ENCODE results near the gene DCLK1. TPM values are rescaled to one million over a fixed set of nuclear protein-coding genes. Genes with fewer than 3 reads are reported as not detected.
A peak's percentile ranks its signal among the peaks of the same experiment; 100 is the strongest.

Gene DCLK1
- total RNA-seq, 4 donors from 2014 or later: 3.8 to 10.0 (median 8.2) TPM

GRCh38 chr13:36166046-36166445 is 34.9 kb upstream of the DCLK1 start:
- TF ChIP-seq POLR2A (IDR thresholded peaks at IDR 0.05) (no peak), CTCF (IDR thresholded peaks at IDR 0.05 in 4 of 5, conservative IDR thresholded peaks at IDR 0.05 in 1 of 5) (no peak)
- intact Hi-C loops (cut with DNase I; ENCODE audit: low total_unique reads) (no loop called here), in situ Hi-C loops (cut with MboI; ENCODE audit: low sequenced_read_pairs in 4 of 4) (no loop called here)
- Histone ChIP-seq H3K36me3 (no peaks in the 10 kb centered on the region), H3K27me3 (no peaks in the 10 kb centered on the region), H3K4me1 (peaks cover 0 to 9% of the 10 kb centered on the region in 2 donors), H3K9me3 (no peaks in the 10 kb centered on the region), H3K4me3 (no peak overlapping the region), H3K27ac (no peak overlapping the region)
- DNase-seq (no peak), ATAC-seq (no peak)

- DNase-seq: peak; percentile 64 to 75
- Histone ChIP-seq H3K27ac (no peak overlapping the region), H3K4me1 (peaks cover 0 to 9% of the 10 kb centered on the region in 2 donors), H3K9me3 (no peaks in the 10 kb centered on the region), H3K27me3 (no peaks in the 10 kb centered on the region), H3K4me3 (no peak overlapping the region), H3K36me3 (no peaks in the 10 kb centered on the region)
- TF ChIP-seq CTCF (IDR thresholded peaks at IDR 0.05 in 4 of 5, conservative IDR thresholded peaks at IDR 0.05 in 1 of 5) (no peak), POLR2A (IDR thresholded peaks at IDR 0.05) (no peak)
- intact Hi-C loops (cut with DNase I; ENCODE audit: low total_unique reads) (no loop called here), in situ Hi-C loops (cut with MboI; ENCODE audit: low sequenced_read_pairs in 4 of 4) (no loop called here)
- peak; percentile 91 to 94 for ATAC-seq
Observed at GRCh38 chr13:36163809-36164308, 32.7 kb upstream of the DCLK1 start.

GRCh38 chr13:36163286-36163685 is 32.1 kb upstream of the DCLK1 start:
- Histone ChIP-seq H3K27me3 (no peaks in the 10 kb centered on the region), H3K36me3 (no peaks in the 10 kb centered on the region), H3K9me3 (no peaks in the 10 kb centered on the region), H3K4me3 (no peak overlapping the region), H3K4me1 (peaks cover 0 to 9% of the 10 kb centered on the region in 2 donors), H3K27ac (no peak overlapping the region)
- no peak for DNase-seq
- TF ChIP-seq POLR2A (IDR thresholded peaks at IDR 0.05) (no peak), CTCF (IDR thresholded peaks at IDR 0.05 in 4 of 5, conservative IDR thresholded peaks at IDR 0.05 in 1 of 5) (no peak)
- no peak for ATAC-seq
- intact Hi-C loops (cut with DNase I; ENCODE audit: low total_unique reads): no loop called here
- in situ Hi-C loops (cut with MboI; ENCODE audit: low sequenced_read_pairs in 4 of 4): no loop called here

- ATAC-seq: no peak
- DNase-seq: no peak
- no peaks in the 10 kb centered on the region for H3K36me3 ChIP-seq
- TF ChIP-seq POLR2A (IDR thresholded peaks at IDR 0.05) (no peak), CTCF (IDR thresholded peaks at IDR 0.05 in 4 of 5, conservative IDR thresholded peaks at IDR 0.05 in 1 of 5) (no peak)
- H3K27me3 ChIP-seq: no peaks in the 10 kb centered on the region
- in situ Hi-C loops (cut with MboI; ENCODE audit: low sequenced_read_pairs in 4 of 4): no loop called here
- H3K4me1 ChIP-seq: peaks cover 0 to 9% of the 10 kb centered on the region in 2 donors
- H3K9me3 ChIP-seq: no peaks in the 10 kb centered on the region
- intact Hi-C loops (cut with DNase I; ENCODE audit: low total_unique reads): no loop called here
- H3K4me3 ChIP-seq: no peak overlapping the region
- H3K27ac ChIP-seq: no peak overlapping the region
Observed at GRCh38 chr13:36160297-36160696, 29.1 kb upstream of the DCLK1 start.

- Histone ChIP-seq H3K4me1 (peaks cover 5 to 6% of the 10 kb centered on the region in 2 donors), H3K9me3 (no peaks in the 10 kb centered on the region), H3K36me3 (no peaks in the 10 kb centered on the region), H3K27ac (no peak overlapping the region), H3K27me3 (no peaks in the 10 kb centered on the region), H3K4me3 (no peak overlapping the region)
- in situ Hi-C loops (cut with MboI; ENCODE audit: low sequenced_read_pairs in 4 of 4): no loop called here
- TF ChIP-seq CTCF (IDR thresholded peaks at IDR 0.05 in 4 of 5, conservative IDR thresholded peaks at IDR 0.05 in 1 of 5) (no peak), POLR2A (IDR thresholded peaks at IDR 0.05) (no peak)
- DNase-seq (no peak), ATAC-seq (no peak)
- intact Hi-C loops (cut with DNase I; ENCODE audit: low total_unique reads): no loop called here
Observed at GRCh38 chr13:36158611-36159010, 27.4 kb upstream of the DCLK1 start.

Data from gastrocnemius medialis (tissue), 4 donors.